ENCODE measurements around the gene PLEKHD1.
"Not testable (repeated sequence)": the region's sequence is repeated elsewhere in the genome, so short reads cannot be mapped to it uniquely, and the experiment has no call there.

Gene PLEKHD1

DNA sequence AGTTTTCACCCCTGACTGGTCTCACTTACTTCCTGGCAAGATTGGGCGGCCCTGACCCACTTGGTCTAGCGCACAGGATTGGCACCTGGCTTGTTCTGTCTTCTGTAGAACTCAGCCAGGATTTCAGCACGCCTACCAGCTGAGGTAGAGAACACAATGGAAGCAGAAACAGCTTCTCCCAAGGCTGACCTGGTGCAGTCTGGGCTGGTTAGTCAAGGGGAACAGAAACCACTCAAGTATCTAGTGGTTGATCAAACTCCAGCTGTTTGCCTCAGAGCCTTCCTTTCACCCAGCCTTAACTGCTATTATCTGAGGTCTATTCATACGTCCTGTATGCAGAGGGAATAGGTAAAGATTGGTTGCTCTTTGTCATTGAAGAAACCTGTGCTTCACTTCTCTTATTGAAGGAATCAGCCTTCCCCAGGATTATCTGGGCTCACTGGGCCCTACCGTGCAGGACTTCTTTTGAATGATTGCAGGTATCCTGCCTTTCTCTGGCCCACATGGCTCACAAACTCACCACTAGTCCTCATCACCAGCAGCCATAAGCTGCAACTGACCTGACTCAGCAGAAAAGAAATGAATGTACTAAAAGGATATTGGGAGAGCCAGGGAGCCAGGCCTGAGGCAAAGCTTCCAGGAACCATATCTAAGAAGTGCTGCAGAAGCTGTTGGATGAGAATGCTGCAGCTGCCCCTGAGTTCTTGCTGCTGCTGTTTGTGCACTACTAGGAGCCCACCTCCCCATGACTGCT, 2.5 kb upstream of the PLEKHD1 start:
- DNase-seq: no peak

- no peak for DNase-seq
These were observed 624 bp upstream of the PLEKHD1 start for GRCh38 chr14:69483765-69484443.

DNA sequence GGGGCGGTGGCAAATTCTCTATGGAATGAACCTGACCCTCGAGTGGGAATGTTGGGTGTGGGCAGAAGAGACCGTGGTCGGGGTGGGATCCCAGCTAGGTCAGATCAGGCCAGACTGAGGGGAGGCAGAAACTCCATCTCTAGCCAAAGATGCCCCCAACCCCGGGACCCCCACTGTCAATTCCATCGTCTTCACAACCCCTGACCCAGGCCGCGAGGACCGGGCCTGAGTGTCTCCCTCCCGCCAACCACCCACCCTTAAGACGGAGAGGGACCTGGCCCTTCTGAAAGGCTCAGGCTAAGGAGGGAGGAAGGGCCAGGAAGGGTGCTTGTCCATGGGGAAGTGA, 760 bp downstream of the PLEKHD1 start:
- DNase-seq: no peak

GRCh38 chr14:69485701-69486100, 1.2 kb downstream of the PLEKHD1 start:
- no peak for DNase-seq

DNA sequence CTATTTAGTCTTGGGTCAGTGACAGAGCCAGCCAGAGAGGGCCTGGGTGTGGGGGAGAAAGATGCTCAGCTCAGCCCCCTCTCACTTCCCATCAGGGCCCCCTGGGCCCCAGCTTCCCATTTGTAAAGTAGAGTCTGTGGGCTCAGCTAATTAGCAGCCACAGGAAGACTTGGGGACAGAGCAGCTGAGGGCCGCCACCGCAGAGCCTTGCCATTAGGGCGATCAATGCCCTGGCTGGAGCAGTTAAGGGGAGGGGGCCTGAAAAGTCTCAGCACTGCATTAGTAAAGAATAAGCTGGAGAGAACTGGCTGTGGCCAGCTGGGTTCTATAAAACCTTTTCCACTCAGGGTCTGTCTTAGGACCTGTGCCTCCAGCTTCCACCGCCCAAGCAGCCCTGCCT, 2.7 kb downstream of the PLEKHD1 start:
- no peak for DNase-seq

DNA sequence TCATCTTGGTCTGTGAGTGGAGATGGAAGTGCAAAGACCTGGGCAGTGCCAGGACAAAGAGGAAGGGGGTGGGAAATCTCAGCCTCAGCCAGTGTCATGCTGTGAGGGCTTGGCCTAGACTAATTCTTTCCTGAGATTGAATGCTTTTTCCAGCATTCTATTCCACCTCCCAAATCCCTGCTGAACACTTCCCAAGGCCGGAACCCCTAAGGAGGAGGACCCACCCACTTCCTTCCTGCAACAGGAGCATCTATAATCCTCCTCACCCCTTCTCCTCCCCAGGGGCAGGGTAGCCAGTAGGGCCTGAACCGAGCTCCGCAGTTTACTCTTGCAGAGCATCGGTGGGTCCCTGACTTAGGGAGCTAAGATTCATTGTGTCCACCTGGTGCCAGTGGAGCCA, 3.2 kb downstream of the PLEKHD1 start:
- DNase-seq: no peak

- no peak for DNase-seq
These were observed 5.0 kb downstream of the PLEKHD1 start for GRCh38 chr14:69489495-69489894.

GRCh38 chr14:69490219-69490918, 5.8 kb downstream of the PLEKHD1 start:
- DNase-seq: no peak

- no peak for DNase-seq
These were observed 6.7 kb downstream of the PLEKHD1 start for GRCh38 chr14:69491193-69491592.

DNA sequence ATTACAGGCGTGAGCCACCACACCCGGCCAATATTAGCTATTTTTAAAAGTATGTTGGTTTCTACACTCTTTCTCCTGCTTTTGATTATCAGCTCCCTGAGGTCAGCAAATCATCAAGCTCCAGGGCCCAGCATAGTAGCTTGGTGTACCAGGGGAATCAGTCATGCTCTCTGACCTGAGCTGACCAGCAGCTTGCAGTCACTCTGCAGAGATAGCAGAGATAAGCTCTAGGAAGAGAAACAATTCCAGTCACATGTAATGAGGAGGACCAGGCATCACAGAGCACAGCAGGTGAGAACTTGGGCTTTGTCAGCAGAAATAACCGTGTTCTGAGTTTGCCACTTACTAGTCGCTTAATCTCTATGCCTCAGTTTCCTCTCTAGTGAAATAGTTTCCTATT, 8.5 kb downstream of the PLEKHD1 start:
- DNase-seq: no peak

DNA sequence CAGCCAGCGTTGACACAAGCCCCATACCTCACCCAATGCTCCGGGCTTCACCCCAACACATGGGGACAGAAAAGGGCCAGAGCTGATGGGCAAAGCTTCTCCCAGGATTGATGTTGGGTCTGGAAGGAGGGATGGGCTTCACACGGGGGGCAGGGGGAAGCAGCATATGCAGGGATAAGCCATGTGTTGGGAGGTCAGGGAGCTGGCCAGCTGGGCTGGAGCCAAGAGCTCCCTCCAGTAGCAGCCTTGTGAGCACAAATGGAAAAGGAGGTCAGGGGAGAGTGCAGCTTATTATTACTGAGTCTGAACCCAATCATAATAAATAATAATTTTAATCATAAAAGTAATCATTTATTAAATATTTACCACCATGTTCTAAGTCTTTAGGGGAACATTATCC, 9.3 kb downstream of the PLEKHD1 start:
- no peak for DNase-seq

GRCh38 chr14:69495341-69495921, 10.9 kb downstream of the PLEKHD1 start:
- DNase-seq: no peak

DNA sequence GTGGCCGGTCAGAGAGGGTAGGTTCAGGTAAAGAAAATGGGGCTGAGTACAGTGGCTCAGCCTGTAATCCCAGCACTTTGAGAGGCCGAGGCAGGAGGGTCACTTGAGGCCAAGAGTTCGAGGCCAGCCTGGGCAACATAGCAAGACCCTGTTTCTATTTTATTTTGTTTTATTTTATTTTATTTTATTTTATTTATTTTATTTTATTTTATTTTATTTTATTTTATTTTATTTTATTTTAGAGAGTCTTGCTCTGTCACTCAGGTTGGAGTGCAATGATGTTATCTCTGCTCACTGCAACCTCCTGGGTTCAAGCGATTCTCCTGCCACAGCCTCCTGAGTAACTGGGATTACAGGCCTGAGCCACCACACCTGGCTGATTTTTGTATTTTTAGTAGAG, 13.3 kb downstream of the PLEKHD1 start:
- DNase-seq: not testable (repeated sequence)

DNA sequence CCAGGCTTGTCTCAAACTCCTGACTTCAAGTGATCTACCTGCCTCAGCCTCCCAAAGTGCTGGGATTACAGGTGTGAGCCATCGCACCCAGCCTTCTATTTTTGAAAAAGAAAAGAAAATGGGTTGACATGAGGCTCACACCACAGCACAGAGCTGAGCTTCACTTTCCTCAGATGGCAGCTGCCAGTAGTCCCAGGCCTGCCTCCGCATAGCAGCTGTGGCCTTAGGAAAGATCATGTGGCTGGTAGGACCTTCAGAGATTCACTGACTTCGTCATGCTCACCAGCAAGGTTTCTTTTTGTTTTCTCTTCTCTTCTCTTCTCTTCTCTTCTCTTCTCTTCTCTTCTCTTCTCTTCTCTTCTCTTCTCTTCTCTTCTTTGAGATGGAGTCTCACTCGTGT, 13.8 kb downstream of the PLEKHD1 start:
- DNase-seq: not testable (repeated sequence)

GRCh38 chr14:69499436-69499835, 14.9 kb downstream of the PLEKHD1 start:
- no peak for DNase-seq

DNA sequence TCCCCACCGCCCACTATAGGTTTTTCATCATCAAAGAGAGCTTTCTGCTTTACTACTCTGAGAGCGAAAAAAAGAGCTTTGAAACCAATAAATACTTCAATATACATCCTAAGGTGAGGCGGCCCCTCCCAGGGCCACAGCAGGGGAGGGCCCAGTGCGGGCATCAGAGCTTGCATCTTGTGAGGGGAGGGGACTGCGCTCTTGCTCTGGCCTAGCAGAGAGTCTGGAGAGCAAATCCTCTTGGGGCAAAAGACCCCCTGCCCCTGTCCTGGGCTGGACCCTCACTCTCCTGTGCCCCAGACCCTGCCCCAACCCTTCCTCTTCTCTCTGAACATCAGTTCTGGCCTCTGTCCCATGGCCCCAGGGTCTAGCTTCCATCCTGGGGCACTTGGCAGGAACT, 15.6 kb downstream of the PLEKHD1 start:
- DNase-seq: no peak

GRCh38 chr14:69500736-69501135, 16.2 kb downstream of the PLEKHD1 start:
- no peak for DNase-seq

DNA sequence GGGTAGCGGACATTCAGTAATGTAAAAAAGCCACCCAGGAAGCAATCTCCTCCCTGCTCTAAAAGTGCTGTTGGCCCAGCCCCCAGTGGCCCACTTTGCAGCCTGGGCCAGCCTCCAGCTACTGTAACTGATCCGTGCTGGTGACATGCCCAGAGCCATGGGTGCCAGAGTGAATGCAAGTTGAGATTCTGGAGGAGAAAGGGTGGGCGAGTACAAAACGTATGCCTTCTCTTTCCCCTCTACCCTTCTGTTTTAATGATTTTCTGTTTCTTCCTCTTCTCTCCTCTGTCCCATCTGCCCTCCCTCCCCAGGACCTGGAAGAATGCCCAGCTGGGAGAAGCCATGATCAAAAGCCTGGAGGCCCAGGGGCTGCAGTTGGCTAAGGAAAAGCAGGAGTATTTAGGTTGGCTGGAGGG, 16.9 kb downstream of the PLEKHD1 start:
- no peak for DNase-seq

- DNase-seq: no peak
These were observed 20.2 kb downstream of the PLEKHD1 start for GRCh38 chr14:69504775-69505174.

DNA sequence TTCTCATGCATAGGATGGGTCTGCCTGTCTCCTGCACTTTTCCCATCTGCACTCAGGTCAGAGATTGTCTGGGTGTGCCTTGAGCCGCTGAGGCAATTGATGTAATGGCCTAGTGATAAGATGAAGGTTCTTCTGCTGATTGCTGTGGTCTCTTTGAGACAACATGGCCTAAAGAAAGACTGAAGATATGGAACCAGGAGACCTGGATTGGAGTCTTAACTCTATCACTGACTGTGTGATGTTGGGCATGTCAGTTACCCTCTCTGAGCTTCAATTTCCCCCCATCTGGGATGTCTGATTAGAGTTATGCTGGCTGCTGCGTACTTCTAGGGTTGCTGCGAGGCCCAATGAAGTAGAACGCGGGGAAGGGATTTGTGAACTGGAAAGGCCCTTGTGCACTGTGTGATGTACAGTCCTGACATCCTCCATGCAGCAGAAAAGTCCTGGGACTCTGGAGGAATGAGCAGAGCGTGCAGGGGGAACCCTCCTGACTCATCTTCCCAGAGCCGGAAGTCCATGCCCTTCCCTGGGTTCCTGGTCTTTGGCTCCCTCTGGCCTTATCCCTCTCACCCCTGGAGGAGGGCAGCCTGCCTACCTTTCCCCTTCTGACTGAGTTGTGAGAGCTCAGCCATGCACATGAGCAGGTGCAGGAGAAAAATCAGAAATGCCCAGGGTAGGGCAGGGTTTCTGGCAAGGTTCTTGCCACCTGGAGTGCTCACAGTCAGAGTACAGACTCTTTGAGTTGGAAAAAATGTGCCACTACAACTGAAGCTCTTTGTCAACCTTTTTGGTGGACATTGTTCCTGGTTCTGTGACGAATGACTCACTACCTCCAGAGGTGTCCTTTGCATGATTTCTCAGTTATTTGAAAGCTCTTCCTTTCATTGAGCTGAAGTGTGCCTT, 21.1 kb downstream of the PLEKHD1 start:
- DNase-seq: no peak

GRCh38 chr14:69506241-69506595, 21.7 kb downstream of the PLEKHD1 start:
- no peak for DNase-seq

GRCh38 chr14:69518289-69519101, 34.0 kb downstream of the PLEKHD1 start:
- no peak for DNase-seq

All from effector CD8-positive, alpha-beta T cell (primary cell).